Stimulated activated naive CD4-positive, alpha-beta T cell treated with Interleukin-2 at 50 U/mL for 16 hours (primary cell): ENCODE measurements around the gene PIPOX.

ENCODE experiments used
- DNase-seq: peaks from one replicate; lab custom pipeline; 2025; lab: John Stamatoyannopoulos, UW

Gene PIPOX

GRCh38 chr17:29048440-29049368 is 5.8 kb downstream of the PIPOX start:
- DNase-seq, result no peak

- no peak for DNase-seq
These were observed 6.7 kb downstream of the PIPOX start for GRCh38 chr17:29049541-29050145.

GRCh38 chr17:29050176-29050575 is 7.2 kb downstream of the PIPOX start:
- DNase-seq, result no peak

GRCh38 chr17:29051194-29051593 is 8.3 kb downstream of the PIPOX start:
- no peak for DNase-seq

- no peak for DNase-seq
These were observed 8.8 kb downstream of the PIPOX start for GRCh38 chr17:29051731-29052130.

GRCh38 chr17:29054835-29055234 is 11.9 kb downstream of the PIPOX start:
- DNase-seq, result no peak

GRCh38 chr17:29057361-29057760 is 14.4 kb downstream of the PIPOX start:
- DNase-seq, result no peak

- DNase-seq, result no peak
These were observed 15.4 kb downstream of the PIPOX start for GRCh38 chr17:29058391-29058790.

GRCh38 chr17:29059281-29059680 is 16.3 kb downstream of the PIPOX start:
- no peak for DNase-seq

GRCh38 chr17:29060475-29060874 is 17.5 kb downstream of the PIPOX start:
- DNase-seq, result no peak

- no peak for DNase-seq
These were observed 18.1 kb downstream of the PIPOX start for GRCh38 chr17:29061036-29061435.

GRCh38 chr17:29062215-29062614 is 19.3 kb downstream of the PIPOX start:
- DNase-seq, result no peak

GRCh38 chr17:29063992-29064391 is 21.1 kb downstream of the PIPOX start:
- no peak for DNase-seq

GRCh38 chr17:29066047-29066446 is 23.1 kb downstream of the PIPOX start:
- DNase-seq, result no peak

GRCh38 chr17:29066606-29067005 is 23.7 kb downstream of the PIPOX start:
- DNase-seq, result no peak

GRCh38 chr17:29068818-29069217 is 25.9 kb downstream of the PIPOX start:
- DNase-seq, result no peak

- DNase-seq, result no peak
These were observed 26.6 kb downstream of the PIPOX start for GRCh38 chr17:29069526-29070041.

- DNase-seq, result no peak
These were observed 27.4 kb downstream of the PIPOX start for GRCh38 chr17:29070308-29070707.

- DNase-seq, result no peak
These were observed 27.8 kb downstream of the PIPOX start for GRCh38 chr17:29070781-29071180.

GRCh38 chr17:29071303-29071702 is 28.4 kb downstream of the PIPOX start:
- DNase-seq, result no peak

GRCh38 chr17:29073045-29073444 is 30.1 kb downstream of the PIPOX start:
- no peak for DNase-seq

- no peak for DNase-seq
These were observed 30.6 kb downstream of the PIPOX start for GRCh38 chr17:29073520-29073919.

- no peak for DNase-seq
These were observed 31.5 kb downstream of the PIPOX start for GRCh38 chr17:29074488-29074887.
